Type B pancreatic cell (in vitro differentiated cells): ENCODE measurements around the gene SMARCC1. TPM values are rescaled to one million over a fixed set of nuclear protein-coding genes. Genes with fewer than 3 reads are reported as not detected.
"Not testable (repeated sequence)": the region's sequence is repeated elsewhere in the genome, so short reads cannot be mapped to it uniquely, and the experiment has no call there.

Experiments
- DNase-seq: peaks from one replicate; pipeline ENCODE4 v3.0.0; 2021; ENCODE audit warnings: mixed read lengths; ENCODE audit not compliant: unreplicated experiment; ENCODE audit errors: extremely low spot score
- H3K27ac Mint-ChIP-seq: 2 replicates; pipeline ENCODE4 v1.8.0; 2021; ENCODE audit warnings: mild to moderate bottlenecking, mixed read lengths
- H3K27me3 Mint-ChIP-seq: 2 replicates; pipeline ENCODE4 v1.8.0; 2021; ENCODE audit warnings: mixed read lengths
- H3K36me3 Mint-ChIP-seq: 2 replicates; pipeline ENCODE4 v1.8.0; 2021; ENCODE audit warnings: mixed read lengths
- H3K4me1 Mint-ChIP-seq: one replicate; pipeline ENCODE4 v1.8.0; 2021; ENCODE audit warnings: mixed read lengths; ENCODE audit not compliant: unreplicated experiment
- H3K4me3 Mint-ChIP-seq: 2 replicates; pipeline ENCODE4 v1.8.0; 2021; ENCODE audit warnings: mild to moderate bottlenecking, mixed read lengths
- H3K9me3 Mint-ChIP-seq: 2 replicates; pipeline ENCODE4 v1.8.0; 2021; ENCODE audit warnings: mixed read lengths
- long read RNA-seq: library from polyadenylated mRNA; unstranded; transcript quantifications from one replicate; pipeline ENCODE4 v2.0.0, GENCODE V29; 2020
- total RNA-seq: library from RNA; stranded (reverse); gene quantifications from 2 replicates; pipeline ENCODE4 v1.2.1, GENCODE V29; 2021; ENCODE audit warnings: low replicate concordance
- TF ChIP-seq, protein P1 (sequence below): fragments of 200-600 bp; sonication (generic); conservative IDR thresholded peaks from 2 replicates; pipeline ENCODE4 v1.5.0; 2021; ENCODE audit warnings: antibody characterized with exemption, mild to moderate bottlenecking

Gene SMARCC1
- 147 and 200 TPM in 2 replicates for total RNA-seq
- long read RNA-seq, partial matches to known transcripts = 38 of 72 reads
- long read RNA-seq, other reads (novel, unspliced or antisense) = 34 of 72 reads

DNA sequence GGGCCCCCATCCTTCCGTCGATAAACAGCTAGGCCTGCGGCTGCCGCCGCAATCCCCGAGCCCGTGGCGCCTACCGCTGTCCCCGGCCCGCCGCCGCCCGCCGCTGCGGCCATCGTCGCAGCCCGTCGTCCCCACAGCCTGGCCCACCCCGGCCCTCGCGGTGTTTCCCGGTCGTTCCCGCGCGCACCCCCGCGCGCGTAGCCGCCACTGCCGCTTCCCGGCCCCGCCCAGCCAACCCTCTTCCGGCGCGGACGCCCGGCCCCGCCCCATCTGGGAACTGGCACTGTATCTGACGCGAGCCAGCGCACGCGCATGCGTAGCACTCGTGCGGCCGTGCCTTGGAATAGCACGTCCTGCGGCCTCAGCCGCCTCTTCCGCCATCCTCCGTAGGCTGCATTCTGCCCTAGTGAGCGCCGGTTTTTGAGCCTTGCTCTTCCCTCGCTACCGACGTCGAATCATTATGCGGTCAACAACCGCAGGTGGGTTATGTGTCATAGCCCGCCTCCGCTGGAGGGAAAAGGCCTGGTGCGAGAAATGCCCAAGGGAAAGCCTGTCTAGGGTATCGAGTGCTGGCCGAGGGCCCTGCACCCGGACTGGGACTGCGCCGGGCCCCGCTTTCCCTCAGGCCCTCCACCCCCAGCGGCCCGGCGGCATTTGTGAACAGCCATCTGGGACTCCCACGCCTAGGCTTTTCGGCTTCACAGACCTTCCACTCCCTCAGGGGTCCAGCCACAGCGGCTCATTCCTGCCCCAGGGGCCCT, at the start of gene SMARCC1:
Gene SMARCC1 (minus strand): TSS at position 209 of the 761 bp plus-strand sequence. CDS start 96 bp downstream, at position 113.
- DNase-seq = peak; percentile 99
- peaks cover 14% of the 10 kb centered on the region for H3K4me1 Mint-ChIP-seq
- H3K27me3 Mint-ChIP-seq = no peaks in the 10 kb centered on the region
- H3K9me3 Mint-ChIP-seq = no peaks in the 10 kb centered on the region
- H3K4me3 Mint-ChIP-seq = peak within 1 kb of the TSS; percentile 99
- peaks cover 4% of the 10 kb centered on the region for H3K36me3 Mint-ChIP-seq
- TF ChIP-seq, protein P1, sequence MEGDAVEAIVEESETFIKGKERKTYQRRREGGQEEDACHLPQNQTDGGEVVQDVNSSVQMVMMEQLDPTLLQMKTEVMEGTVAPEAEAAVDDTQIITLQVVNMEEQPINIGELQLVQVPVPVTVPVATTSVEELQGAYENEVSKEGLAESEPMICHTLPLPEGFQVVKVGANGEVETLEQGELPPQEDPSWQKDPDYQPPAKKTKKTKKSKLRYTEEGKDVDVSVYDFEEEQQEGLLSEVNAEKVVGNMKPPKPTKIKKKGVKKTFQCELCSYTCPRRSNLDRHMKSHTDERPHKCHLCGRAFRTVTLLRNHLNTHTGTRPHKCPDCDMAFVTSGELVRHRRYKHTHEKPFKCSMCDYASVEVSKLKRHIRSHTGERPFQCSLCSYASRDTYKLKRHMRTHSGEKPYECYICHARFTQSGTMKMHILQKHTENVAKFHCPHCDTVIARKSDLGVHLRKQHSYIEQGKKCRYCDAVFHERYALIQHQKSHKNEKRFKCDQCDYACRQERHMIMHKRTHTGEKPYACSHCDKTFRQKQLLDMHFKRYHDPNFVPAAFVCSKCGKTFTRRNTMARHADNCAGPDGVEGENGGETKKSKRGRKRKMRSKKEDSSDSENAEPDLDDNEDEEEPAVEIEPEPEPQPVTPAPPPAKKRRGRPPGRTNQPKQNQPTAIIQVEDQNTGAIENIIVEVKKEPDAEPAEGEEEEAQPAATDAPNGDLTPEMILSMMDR = peak; percentile 33
- H3K27ac Mint-ChIP-seq = peak within 1 kb of the TSS; percentile 100

DNA sequence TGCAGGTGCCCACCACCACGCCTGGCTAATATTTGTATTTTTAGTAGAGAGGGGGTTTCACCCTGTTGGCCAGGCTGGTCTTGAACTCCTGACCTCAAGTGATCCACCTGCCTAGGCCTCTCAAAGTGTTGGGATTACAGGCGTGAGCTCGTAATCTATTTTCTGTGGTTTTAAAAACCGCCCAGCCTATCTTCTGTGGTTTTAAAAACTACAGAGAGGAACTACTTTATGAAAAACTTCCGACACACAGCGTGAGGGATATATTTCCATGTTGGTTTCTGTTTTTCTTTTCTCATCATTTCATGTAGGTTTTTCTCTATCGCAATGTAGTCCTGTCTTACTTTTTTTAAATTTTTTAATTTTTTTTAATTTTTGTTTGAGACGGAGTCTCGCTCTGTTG, 47.8 kb upstream of the SMARCC1 start:
- H3K4me3 Mint-ChIP-seq, H3K27ac Mint-ChIP-seq, DNase-seq, H3K9me3 Mint-ChIP-seq, H3K27me3 Mint-ChIP-seq: not testable (repeated sequence)
- H3K4me1 Mint-ChIP-seq = peaks cover 18% of the 10 kb centered on the region
- H3K36me3 Mint-ChIP-seq = peaks cover 33% of the 10 kb centered on the region

DNA sequence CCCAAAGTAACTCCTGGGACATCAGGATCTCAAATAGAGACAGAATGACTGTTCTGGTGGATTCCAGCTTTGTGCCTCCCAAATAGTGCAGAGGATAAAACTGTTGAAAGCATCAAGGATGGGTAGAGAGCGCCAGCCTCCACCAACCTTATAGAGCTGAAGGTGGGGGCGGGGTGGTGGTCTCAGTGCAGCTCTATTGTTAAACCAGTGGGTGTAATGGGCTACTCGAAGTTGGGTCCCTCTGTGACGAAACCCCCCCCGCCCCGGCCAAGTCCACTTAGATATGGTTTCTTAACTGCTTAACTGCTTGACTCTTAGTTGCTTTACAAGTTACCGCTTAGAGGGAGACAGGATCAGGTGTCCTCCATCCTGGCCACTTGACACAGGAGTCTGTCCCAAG, 43.9 kb upstream of the SMARCC1 start:
- no peak for DNase-seq
- Mint-ChIP-seq H3K4me1 (peaks cover 20% of the 10 kb centered on the region), H3K36me3 (peaks cover 16% of the 10 kb centered on the region), H3K27ac (peak overlapping the region; percentile 78), H3K27me3 (no peaks in the 10 kb centered on the region), H3K9me3 (no peaks in the 10 kb centered on the region), H3K4me3 (peak overlapping the region; percentile 96)
- TF ChIP-seq, protein P1 = no peak

DNA sequence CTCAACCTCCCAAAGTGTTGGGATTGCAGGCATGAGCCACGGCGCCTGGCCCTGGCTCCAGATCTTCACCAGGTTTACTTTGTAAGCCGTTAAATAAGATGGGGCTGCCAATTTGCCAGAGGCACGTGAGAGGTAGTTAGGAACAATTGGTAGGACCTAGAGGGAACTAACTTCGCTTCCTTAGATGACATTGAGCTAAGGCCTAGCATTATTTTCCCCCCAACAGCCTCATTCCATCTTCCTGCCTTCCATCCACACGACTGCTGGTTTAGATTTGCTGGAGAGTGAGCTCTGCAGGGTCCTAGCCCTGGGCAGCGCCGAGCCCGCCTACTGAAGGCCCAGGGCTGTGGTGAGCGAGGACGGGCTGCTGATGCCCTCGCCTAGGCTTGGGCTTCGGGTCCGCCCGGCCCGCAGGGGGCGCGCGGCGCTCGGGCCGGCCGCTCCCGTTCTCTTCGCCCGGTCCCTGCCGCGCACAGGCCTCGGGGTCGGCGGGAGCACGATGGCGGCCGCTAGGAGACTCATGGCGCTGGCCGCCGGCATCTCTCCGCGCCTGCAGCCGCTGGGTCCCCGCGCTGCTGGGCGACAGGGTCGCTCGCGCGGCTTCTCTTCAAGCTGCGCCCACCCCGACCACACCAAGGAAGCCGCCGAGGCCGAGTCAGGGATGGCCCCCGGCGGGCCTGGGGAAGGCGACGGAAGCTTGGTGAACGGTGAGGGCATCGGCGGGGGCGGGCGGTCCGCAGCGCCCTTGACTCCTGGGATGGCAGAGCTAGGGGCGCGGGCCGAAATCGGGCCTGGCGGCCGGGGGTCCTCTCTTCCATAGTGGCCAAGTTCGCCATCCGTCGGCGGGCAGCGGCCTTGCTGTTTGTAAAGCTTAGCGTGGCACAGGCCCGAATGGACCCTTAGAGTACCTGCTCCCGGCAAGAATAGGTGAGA, 43.1 kb upstream of the SMARCC1 start:
- H3K27me3 Mint-ChIP-seq = no peaks in the 10 kb centered on the region

DNA sequence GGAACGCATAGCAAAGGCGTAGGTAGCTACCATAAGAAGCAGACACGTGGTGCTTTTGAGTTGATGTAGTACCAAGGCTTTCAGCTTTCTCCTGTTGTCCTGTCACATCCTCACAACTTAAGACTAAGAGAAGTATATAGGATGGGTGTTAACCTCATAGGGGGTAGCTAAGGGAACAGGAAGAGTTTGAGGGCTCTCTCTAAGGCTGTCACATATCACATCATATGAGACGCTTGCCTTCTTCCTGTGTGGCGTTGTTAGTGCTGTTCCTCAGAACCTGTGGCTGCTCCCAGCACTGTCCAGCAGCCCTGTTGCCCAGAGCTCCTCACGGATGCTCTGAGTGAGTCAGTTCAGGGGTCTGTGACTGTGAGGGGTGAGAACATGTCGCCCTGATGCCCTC, 35.9 kb upstream of the SMARCC1 start:
- Mint-ChIP-seq H3K4me1 (no peaks in the 10 kb centered on the region), H3K36me3 (peaks cover 9% of the 10 kb centered on the region), H3K27me3 (no peaks in the 10 kb centered on the region), H3K9me3 (no peaks in the 10 kb centered on the region), H3K4me3 (no peak overlapping the region), H3K27ac (no peak overlapping the region)
- no peak for DNase-seq
- TF ChIP-seq, protein P1 = no peak

More for the DNA sequence above, 43.1 kb upstream of the SMARCC1 start:
- peak overlapping the region; percentile 78 for H3K27ac Mint-ChIP-seq
- TF ChIP-seq, protein P1 = peak; percentile 90
- H3K4me1 Mint-ChIP-seq = peaks cover 20% of the 10 kb centered on the region
- peak; percentile 89 for DNase-seq
- no peaks in the 10 kb centered on the region for H3K9me3 Mint-ChIP-seq
- H3K36me3 Mint-ChIP-seq = peaks cover 16% of the 10 kb centered on the region
- H3K4me3 Mint-ChIP-seq = peak overlapping the region; percentile 96
